GM13977 (cell line): Measurements from ENCODE around the gene MAP1LC3A.

ENCODE experiments used
- DNase-seq: peaks from one replicate; pipeline ENCODE4 v3.0.0; 2012; ENCODE audit warnings: low spot score
- in situ Hi-C: fragments of 300-500 bp; cut with MboI; formaldehyde crosslinking; loops from one replicate; pipeline ENCODE4 v1.12.0; 2022; ENCODE audit warnings: low sequenced_read_pairs, low pct_unique_long_range_greater_than_20kb, mixed read lengths, inconsistent platforms; ENCODE audit not compliant: unreplicated experiment
- TF ChIP-seq, protein P1 (sequence below): IDR thresholded peaks from 2 replicates; pipeline ENCODE4 v1.5.1; 2012; ENCODE audit warnings: mild to moderate bottlenecking, control low read depth; ENCODE audit not compliant: insufficient read depth; ENCODE audit errors: extremely low read depth, missing control alignments

MAP1LC3A gene

DNA sequence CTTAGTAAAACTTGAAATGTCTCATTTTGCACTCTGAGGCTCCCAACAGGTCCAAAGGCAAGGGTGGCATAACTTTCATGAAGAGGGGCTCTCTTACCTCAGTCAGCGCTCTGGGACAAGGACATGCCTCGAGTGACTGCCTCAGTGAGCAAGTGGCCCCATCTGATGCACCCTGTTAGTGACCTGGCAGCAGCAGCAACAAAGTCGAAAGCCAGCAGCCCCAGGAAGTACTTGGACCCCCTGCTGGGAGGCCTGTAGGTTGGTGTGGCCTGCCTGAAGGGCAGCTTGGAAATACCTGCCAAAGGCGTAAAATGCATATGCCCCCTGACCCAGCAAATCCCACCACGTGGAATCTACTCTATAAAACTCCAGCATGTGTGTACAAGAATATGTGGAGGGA, 13.2 kb downstream of the MAP1LC3A start:
- TF ChIP-seq, protein P1, sequence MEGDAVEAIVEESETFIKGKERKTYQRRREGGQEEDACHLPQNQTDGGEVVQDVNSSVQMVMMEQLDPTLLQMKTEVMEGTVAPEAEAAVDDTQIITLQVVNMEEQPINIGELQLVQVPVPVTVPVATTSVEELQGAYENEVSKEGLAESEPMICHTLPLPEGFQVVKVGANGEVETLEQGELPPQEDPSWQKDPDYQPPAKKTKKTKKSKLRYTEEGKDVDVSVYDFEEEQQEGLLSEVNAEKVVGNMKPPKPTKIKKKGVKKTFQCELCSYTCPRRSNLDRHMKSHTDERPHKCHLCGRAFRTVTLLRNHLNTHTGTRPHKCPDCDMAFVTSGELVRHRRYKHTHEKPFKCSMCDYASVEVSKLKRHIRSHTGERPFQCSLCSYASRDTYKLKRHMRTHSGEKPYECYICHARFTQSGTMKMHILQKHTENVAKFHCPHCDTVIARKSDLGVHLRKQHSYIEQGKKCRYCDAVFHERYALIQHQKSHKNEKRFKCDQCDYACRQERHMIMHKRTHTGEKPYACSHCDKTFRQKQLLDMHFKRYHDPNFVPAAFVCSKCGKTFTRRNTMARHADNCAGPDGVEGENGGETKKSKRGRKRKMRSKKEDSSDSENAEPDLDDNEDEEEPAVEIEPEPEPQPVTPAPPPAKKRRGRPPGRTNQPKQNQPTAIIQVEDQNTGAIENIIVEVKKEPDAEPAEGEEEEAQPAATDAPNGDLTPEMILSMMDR = no peak
- in situ Hi-C loops = no loop called here
- DNase-seq = no peak

DNA sequence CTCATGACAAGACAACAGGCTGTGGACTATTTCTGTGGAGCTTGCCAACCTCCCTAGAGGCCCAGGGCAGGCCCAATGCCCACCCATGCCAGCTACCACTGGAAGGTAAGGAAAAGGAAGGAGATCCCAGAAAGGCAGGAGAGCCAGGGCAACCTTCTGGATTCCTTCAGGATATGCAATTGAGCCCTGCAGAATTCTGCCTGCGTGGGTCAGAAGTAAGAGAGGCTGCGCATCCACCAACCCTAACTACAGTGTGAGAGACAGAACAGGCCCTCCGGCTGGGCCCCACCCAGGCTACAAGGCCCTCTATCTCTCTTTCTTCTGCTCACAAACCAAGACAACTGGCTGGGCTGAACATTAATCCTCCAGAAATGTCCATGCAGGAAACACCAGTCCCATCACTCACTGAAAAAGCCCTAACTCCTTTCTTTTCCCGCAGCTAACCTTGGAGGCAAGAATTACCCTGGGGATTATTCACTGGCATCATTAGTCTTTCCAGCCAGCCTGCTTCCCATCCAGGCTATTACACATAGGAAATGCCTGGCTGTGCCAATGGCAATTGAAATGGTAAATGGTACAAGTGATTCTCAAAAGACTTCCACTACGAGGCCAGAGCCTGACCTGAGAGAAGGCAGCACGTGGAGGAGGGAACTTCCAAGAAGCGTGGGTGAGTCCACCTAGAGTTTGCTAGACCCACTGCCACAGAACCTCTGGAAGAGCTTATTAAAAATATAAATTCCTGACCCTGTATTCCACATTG, 15.2 kb downstream of the MAP1LC3A start:
- DNase-seq = no peak
- TF ChIP-seq, protein P1 = no peak
- in situ Hi-C loops = no loop called here

DNA sequence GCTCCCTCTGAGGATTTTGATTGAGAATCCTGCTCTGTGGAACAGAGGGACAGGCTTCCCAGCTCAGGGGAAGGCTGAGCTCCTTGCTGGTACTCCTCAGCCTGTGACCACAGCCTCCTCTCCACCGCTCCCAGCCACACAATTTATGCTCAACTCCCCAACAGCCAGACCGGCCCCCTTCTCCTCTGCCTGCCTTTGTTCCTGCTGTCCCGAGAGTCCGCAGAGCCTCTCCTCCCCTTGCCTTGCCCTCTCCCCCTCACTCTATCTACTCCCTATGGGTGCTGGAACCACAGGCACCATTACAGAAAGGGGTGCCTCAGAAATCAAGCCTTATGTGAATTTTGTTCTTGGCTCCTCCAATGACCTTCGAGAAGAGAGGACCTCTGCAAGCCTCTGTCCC, 15.9 kb downstream of the MAP1LC3A start:
- TF ChIP-seq, protein P1 = no peak
- in situ Hi-C loops = no loop called here
- no peak for DNase-seq

DNA sequence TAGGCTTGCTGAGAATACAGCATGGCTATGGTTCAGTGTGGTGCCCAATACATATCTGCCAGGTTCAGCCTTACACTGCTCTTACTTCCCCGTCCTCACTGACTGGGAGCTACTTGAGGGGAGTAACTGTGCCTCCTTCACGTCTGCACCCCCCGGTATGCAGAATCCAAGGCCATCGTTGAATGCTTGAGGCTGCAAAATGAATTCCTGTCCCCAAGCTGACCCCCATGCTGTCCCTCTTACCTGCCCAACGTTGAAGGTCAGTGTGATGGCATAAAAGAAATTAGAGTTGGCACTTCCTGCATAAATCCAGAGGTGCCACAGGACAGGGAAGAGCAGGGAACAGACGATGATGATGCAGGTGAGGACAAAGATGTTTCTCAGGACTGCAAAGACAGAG, 16.3 kb downstream of the MAP1LC3A start:
- TF ChIP-seq, protein P1 = no peak
- DNase-seq = no peak
- in situ Hi-C loops = no loop called here

DNA sequence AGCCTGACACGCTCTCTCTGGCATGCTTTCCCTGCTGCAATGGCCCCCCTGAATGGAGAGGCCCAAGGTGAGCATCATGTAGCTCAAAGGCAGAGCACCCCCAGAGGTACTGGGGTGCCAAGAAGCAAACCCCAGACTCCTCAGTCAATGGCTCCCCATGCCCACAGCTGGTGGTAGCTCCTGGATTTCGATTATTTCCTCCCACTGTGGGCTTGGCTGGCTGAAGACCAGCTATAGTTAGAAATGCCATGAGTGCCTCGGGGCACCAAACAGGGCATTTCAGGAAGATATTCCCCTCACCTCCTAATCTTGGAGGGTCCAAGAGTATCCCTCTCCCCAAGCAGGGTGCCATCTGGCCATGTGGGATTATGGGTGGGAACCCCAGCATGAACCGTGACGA, 16.8 kb downstream of the MAP1LC3A start:
- TF ChIP-seq, protein P1 = no peak
- in situ Hi-C loops = no loop called here
- no peak for DNase-seq

DNA sequence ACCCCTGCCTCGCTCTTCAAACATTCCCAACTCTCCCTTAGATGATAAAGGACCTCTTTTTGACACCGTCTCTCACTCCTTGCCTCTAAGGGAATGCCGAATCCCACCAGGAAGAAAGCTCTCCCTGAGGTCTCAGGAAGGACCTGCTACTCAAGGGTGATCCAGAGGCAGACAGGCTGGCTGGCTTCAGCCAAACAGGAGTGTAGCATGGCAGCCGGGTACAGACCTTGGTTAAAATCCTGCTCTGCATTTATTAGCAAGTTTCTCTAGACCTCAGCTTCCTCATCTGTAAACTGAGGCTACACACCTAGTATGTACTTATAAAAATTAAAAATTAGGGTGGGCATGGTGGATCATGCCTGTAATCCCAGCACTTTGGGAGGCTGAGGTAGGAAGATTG, 17.2 kb downstream of the MAP1LC3A start:
- TF ChIP-seq, protein P1 = no peak
- in situ Hi-C loops = no loop called here
- DNase-seq = no peak
